Upper lobe of right lung (tissue), 1 donor: ENCODE results near the gene RAD50. TPM values are rescaled to one million over a fixed set of nuclear protein-coding genes. Genes with fewer than 3 reads are reported as not detected.

Experiments used
- ATAC-seq: fragments of 200-7000 bp; cut with Tn5 transposase; one replicate; pipeline ENCODE4 v1.9.1; 2020; ENCODE audit warnings: mild to moderate bottlenecking, moderate library complexity
- DNase-seq: peaks from one replicate; pipeline ENCODE4 v3.0.0-alpha.2; 2020
- H3K27ac ChIP-seq: fragments of 200-600 bp; one replicate; pipeline ENCODE4 v1.8.0; 2022
- H3K27me3 ChIP-seq: fragments of 200-600 bp; one replicate; pipeline ENCODE4 v1.8.0; 2022; ENCODE audit warnings: mild to moderate bottlenecking
- H3K36me3 ChIP-seq: fragments of 200-600 bp; one replicate; pipeline ENCODE4 v1.8.0; 2022
- H3K4me1 ChIP-seq: fragments of 200-600 bp; one replicate; pipeline ENCODE4 v1.8.0; 2022
- H3K4me3 ChIP-seq: fragments of 200-600 bp; one replicate; pipeline ENCODE4 v1.8.0; 2022; ENCODE audit warnings: mild to moderate bottlenecking
- H3K9me3 ChIP-seq: fragments of 200-600 bp; one replicate; pipeline ENCODE4 v1.8.0; 2022
- CTCF ChIP-seq: fragments of 200-600 bp; IDR thresholded peaks from one replicate; pipeline ENCODE4 v1.8.0; 2022; ENCODE audit warnings: antibody characterized with exemption
- intact Hi-C: fragments of 100-400 bp; cut with DNase I; formaldehyde crosslinking; loops from one replicate; pipeline ENCODE4 v1.11.0; 2022
- total RNA-seq: library from RNA; stranded (reverse); fragmentation: NEBNext Ultra II Directional; extraction: Animal tissue kit (Norgen Biotek cat#: 25700); gene quantifications from one replicate; pipeline ENCODE4 v1.2.1, GENCODE V29; 2021
- donor health status: DM: no; HTN: yes; CAD: no; lungs with severe emphysema.

The RAD50 gene
- total RNA-seq, 1 donor from 2014 or later, result 32.8 TPM

- Histone ChIP-seq H3K36me3 (no peaks in the 10 kb centered on the region), H3K9me3 (no peaks in the 10 kb centered on the region), H3K4me3 (no peak overlapping the region), H3K27me3 (no peaks in the 10 kb centered on the region), H3K4me1 (peaks cover 18% of the 10 kb centered on the region), H3K27ac (peak overlapping the region; percentile 45)
- no peak for DNase-seq
- no peak for TF ChIP-seq CTCF
- no peak for ATAC-seq
- intact Hi-C loops, result no loop called here
Observed at GRCh38 chr5:132675936-132676689, 119.3 kb downstream of the RAD50 start.

GRCh38 chr5:132677191-132677590, 120.4 kb downstream of the RAD50 start:
- Histone ChIP-seq H3K9me3 (no peaks in the 10 kb centered on the region), H3K27ac (peak overlapping the region; percentile 45), H3K36me3 (no peaks in the 10 kb centered on the region), H3K4me1 (peaks cover 18% of the 10 kb centered on the region), H3K4me3 (no peak overlapping the region), H3K27me3 (no peaks in the 10 kb centered on the region)
- TF ChIP-seq CTCF, result peak; percentile 39
- DNase-seq (peak; percentile 82), ATAC-seq (peak; percentile 93)
- intact Hi-C loops, result no loop called here

- intact Hi-C loops, result no loop called here
- Histone ChIP-seq H3K27me3 (no peaks in the 10 kb centered on the region), H3K27ac (no peak overlapping the region), H3K4me3 (no peak overlapping the region), H3K4me1 (peaks cover 18% of the 10 kb centered on the region), H3K9me3 (no peaks in the 10 kb centered on the region), H3K36me3 (no peaks in the 10 kb centered on the region)
- TF ChIP-seq CTCF, result no peak
- no peak for DNase-seq
- ATAC-seq, result no peak
Observed at GRCh38 chr5:132677682-132678400, 121.1 kb downstream of the RAD50 start.

GRCh38 chr5:132678735-132679134, 122.0 kb downstream of the RAD50 start:
- ATAC-seq, result no peak
- Histone ChIP-seq H3K9me3 (no peaks in the 10 kb centered on the region), H3K4me3 (no peak overlapping the region), H3K27ac (no peak overlapping the region), H3K36me3 (no peaks in the 10 kb centered on the region), H3K27me3 (no peaks in the 10 kb centered on the region), H3K4me1 (peaks cover 18% of the 10 kb centered on the region)
- no peak for DNase-seq
- TF ChIP-seq CTCF, result no peak
- intact Hi-C loops, result no loop called here

GRCh38 chr5:132679166-132679565, 122.4 kb downstream of the RAD50 start:
- Histone ChIP-seq H3K4me3 (no peak overlapping the region), H3K27me3 (no peaks in the 10 kb centered on the region), H3K4me1 (peaks cover 15% of the 10 kb centered on the region), H3K27ac (no peak overlapping the region), H3K36me3 (no peaks in the 10 kb centered on the region), H3K9me3 (no peaks in the 10 kb centered on the region)
- DNase-seq, result no peak
- no peak for TF ChIP-seq CTCF
- intact Hi-C loops, result no loop called here
- no peak for ATAC-seq
